ENCODE measurements around the gene ZNF24.
A peak's percentile ranks its signal among the peaks of the same experiment; 100 is the strongest.

ZNF24 gene

DNA sequence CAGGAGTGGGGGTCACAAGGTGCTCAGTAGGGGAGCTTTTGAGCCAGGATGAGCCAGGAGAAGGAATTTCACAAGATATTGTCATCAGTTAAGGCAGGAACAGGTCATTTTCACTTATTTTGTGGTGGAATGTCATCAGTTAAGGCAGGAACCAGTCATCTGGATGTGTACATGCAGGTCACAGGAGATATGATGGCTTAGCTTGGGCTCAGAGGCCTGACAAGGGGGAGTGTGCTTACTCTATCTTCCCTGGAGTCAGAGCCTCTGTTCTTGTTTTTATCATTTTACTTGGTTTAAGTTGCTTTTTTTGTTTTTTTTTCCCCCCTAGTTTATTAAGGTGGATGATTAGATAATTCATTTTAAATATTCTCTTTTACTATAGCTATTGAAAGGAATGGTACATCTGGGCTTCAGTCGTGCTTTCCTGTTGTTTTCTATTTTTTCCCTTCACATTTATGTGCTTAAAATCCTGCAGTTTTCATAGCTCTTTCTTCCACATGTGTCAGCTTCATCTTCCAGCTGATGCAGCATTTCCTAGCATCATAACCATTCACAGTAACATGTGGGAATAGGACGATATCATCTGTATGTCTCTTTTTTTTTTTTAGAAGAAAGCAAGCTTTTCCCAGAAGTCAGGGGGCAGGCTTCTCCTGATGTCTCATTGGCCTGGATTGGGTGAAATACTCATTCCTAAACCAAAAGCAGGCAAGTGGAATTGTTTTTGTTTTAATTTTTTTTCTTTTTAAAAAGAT lies 17.5 kb upstream of the ZNF24 start:
- no peak for DNase-seq (ENCODE audit: extremely low read depth in 1 of 2, low read depth in 1 of 2)

DNA sequence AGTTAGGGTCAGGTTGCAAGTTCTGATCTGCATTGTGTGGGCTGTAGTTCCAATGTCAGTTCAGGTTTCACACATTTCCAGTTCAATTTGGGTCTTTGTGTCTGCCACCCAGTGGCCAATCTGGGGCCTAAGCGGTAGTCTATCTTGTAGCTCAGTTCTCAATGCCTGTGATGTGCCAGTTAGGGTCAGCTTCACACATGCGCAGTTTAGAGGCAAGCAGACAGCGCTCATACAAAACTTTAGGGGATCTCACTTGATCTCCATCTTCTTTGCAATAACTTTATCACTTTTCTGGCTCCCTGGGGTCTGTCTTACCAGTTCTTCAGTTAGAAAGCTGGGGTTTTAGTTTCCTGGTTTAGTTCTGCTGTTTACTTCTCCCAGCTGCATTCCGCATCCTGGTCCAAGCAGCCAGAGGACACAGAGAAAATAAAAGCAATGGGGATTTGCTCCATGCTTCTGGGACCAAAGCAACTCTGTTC lies 11.0 kb upstream of the ZNF24 start:
- DNase-seq (ENCODE audit: extremely low read depth in 1 of 2, low read depth in 1 of 2): peak in 1 of 2 donors; percentile 23

DNA sequence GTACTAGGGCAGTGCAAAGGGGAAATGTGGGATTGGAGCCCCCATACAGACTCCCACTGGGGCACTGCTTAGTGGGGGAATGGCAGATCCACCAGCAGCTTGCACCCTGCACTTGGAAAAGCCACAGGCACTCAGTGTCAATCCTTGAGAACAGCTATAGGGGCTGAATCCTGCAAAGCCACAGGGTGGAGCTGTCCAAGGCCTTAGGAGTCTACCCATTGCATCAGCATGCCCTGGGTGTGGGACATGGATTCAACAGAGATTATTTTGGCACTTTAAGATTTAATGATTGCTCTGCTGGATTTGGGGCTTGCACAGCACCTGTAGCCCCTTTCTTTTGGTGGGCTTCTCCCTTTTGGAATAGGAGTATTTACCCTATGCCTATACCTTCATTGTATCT lies 8.6 kb upstream of the ZNF24 start:
- no peak for DNase-seq (ENCODE audit: extremely low read depth in 1 of 2, low read depth in 1 of 2)

DNA sequence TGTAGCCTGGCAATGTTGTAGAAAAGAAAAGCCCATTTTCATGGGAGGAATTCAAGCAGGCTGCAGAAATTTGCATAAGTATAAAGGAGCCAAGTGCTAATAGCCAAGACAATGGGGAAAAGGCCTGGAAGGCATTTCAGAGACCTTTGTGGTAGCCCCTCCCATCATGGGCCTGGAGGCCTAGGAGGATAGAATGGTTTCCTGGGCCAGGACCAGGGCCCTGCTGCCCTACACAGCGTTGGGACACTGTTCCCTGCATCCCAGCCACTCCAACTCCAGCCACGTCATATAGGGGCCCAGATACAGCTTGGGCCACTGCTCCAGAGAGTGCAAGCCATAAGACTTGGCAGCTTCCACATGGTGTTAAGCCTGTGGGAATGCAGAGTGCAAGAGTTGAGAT lies 8.1 kb upstream of the ZNF24 start:
- DNase-seq (ENCODE audit: extremely low read depth in 1 of 2, low read depth in 1 of 2): no peak

DNA sequence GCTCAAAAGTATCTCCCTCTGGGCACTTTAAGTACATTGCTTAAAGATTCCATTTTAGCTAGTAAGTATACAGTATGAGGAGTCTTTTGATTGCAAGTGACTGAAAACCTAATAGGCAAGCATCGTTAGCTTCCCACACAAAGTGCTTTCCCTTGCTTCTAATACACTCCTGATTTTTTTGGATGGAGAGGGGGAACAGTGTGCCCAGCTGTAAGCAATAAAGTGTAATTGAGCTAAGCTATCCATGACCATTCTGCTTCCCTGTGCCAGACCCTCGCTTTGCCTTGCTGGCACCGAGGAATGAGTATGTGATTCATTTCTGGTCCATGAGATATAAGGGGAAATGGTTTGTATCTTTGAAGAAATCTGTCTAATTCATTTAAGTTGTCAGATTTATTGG lies 3.8 kb upstream of the ZNF24 start:
- no peak for DNase-seq (ENCODE audit: extremely low read depth in 1 of 2, low read depth in 1 of 2)

DNA sequence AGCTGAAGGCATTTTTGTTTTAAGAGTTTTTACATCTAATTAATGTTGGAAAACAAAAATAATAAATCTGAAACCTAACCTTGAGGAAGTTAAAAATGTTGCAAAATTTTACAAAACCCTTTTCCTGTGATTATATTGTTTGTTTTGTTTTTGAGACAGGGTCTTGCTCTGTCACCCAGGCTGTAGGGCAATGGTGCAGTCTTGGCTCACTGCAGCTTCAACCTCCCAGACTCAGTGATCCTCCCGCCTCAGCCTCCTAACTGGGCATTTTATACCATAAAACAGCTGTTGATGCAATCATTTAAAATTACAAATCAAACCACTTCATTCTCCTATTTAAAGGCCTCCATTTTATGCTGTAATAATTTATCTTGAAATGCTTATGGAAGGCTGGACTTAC lies 1.7 kb upstream of the ZNF24 start:
- DNase-seq (ENCODE audit: extremely low read depth in 1 of 2, low read depth in 1 of 2): no peak

DNA sequence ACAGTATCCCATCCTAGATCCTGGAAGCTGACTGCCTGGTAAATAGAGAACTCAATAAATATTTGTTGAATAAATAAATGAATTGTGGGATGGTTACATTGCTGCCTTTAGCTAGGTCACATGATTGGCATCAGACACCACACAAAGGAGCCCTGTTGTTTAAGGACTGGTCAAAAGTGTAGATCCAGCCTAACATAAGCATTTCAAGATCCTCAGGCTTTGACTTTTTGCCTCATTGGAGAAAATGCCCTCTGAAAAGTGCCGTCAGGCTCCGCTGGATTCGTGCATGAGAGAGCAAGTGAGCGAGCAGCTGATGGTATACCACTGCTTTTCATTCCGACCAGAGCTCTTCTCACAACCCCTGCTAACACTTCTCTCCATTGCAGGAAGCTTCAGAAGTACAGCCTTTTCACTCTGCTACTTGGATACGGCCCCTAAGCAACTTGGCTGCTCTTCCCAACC lies 1.3 kb upstream of the ZNF24 start:
- DNase-seq (ENCODE audit: extremely low read depth in 1 of 2, low read depth in 1 of 2): no peak

DNA sequence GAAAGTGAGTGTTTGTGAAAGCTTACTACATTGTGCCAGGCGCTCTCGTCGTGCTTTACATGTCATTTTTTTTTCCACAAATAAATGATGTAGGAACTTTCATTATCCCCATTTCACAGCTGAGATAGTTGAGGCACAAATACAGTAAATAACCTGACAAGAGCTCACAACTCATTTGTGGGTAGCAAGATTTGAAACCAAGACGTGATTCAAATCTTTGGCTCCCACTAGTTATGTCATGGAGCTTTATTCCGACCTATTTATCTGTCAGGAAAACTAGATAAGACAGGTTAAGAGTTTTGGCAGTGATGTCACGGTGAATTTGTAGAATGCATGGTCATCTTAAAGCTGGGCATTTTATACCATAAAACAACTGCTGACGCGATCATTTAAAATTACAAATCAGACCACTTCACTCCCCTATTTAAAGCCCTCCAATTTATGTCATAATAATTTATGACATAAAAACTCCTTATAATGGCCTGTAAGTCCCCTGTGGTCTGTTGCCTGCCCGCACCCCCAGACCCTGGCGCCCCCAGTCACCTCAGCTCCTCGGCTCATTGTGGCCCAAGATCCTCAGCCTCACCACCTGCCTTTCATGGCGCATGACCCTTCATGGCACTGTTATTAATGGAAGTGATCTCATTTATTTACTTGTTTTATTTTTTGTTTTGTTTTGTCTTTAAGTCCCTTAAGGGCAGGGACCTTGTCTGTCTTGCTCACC lies 678 bp upstream of the ZNF24 start:
- no peak for DNase-seq (ENCODE audit: extremely low read depth in 1 of 2, low read depth in 1 of 2)

DNA sequence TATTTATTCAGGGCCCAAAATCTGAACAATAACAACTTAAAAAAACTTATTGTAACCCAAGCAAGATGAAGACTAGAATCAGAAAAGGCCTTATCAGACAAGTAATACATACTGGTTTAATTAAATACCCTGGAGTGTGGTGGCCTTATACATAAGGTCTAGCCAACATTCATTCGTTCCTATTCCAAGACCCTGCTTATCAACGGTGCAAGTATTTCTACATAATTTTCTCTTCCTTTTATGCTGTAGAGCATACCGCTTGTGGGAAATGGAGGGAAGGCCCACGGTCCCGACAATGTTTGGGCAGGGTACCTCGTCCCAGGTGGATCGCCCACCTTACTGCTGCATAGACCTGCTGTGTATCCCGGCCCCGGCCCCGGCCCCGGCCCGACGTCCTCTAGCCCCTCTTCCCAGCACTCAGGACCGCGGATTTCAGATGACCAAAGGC lies 708 bp downstream of the ZNF24 start:
- no peak for DNase-seq (ENCODE audit: extremely low read depth in 1 of 2, low read depth in 1 of 2)

DNA sequence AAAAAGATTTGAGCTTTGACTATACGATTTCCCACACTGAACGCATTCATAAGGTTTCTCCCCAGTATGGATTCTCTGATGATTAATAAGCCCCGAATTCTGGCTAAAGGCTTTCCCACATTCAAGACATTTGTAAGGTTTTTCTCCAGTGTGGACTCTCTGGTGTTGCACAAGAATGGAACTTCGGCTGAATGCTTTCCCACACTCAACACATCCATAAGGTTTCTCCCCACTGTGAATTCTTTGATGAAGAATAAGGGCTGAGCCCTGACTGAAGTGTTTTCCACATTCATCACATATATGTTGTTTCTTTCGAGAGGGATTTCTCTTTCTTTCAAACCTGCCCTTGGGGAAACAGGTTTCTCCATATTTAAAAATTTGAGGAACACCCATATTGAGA lies 6.9 kb downstream of the ZNF24 start:
- DNase-seq (ENCODE audit: extremely low read depth in 1 of 2, low read depth in 1 of 2): no peak

DNA sequence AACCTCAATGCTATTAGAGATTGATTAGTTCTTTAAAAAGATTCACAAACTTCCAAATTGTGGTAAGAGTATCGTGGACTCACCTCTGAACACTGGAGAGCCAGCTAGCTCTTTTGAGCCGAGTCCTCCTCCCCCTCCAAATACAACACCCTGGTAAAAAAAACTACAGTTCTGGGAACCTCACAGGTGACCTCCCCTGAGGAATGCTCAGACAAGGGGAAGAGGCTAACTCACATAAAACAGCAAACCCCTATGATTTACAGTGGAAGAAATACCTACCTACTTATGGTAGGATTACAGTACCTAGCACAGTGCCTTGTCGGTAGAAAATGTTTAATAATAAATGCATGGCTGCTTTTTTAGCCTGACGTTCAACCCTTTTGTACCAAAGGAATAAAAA lies 8.4 kb downstream of the ZNF24 start:
- DNase-seq (ENCODE audit: extremely low read depth in 1 of 2, low read depth in 1 of 2): no peak

DNA sequence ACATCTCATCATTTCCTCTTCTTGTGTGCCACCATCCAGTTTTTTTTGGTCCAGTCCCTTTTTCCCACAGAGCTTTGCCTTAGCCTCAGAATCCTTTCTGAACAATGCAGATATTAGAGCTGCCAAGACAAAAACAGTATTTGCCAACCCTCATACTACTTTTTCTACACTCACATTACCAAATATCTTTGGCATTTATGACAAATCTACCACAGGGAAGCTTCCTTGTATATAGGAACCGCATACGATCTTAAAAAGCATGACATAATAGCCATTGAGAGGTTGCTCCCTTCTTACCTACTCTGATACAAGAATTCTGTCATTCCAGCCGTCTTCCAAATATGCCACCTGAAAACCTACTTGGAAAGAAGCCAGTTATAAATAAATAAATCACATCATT lies 9.4 kb downstream of the ZNF24 start:
- DNase-seq (ENCODE audit: extremely low read depth in 1 of 2, low read depth in 1 of 2): no peak

DNA sequence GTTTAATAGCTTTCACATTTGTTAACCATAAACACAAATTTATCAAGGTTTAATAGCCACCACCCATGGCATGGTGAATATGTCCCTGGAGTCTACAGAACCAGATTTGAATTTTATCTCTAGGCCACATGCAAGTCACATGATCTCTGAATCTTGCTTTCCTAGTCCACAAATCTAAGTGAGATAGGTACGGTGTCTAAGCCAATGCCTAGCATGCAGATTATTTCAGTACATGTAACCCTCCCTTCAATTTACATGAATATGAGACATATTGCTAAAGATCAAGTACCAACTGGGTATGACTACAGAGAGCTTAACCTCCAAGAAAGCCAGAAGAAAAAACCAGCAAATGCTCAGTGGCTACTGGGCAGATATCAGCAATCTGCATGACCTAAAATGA lies 10.0 kb downstream of the ZNF24 start:
- no peak for DNase-seq (ENCODE audit: extremely low read depth in 1 of 2, low read depth in 1 of 2)

DNA sequence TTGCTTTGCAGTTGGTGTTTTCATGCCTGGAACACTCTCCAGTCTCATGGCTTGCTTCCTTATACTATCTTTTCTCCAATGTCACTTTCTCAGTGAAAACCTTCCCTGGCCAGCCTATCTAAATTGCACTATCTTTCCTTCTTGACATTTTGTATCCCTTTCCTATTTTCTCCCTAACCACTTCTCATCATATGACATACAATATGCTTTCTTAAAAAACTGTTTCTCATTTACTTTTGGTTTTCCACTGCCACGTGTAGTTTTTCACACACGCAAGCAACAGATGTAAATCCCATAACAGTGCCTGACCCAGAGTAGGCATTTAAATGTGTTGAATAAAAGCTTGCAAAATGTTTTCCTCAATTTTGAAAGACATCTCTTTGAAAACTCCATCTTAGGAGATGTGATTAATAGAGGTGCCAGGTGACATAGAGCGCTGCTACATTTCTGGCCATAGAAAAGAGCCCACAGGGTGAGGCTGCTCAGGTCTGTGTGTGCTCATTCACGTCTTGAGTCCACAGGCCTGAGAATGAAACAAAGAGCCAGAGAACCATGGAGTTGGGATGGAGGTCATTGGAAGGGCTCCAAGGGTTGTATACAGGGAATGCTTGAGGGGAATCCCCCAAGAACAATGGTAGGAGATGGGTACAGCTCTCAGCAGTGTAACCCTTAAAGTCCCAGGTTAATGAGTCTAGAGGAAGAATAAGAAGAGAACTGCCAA lies 12.7 kb downstream of the ZNF24 start:
- DNase-seq (ENCODE audit: extremely low read depth in 1 of 2, low read depth in 1 of 2): no peak

DNA sequence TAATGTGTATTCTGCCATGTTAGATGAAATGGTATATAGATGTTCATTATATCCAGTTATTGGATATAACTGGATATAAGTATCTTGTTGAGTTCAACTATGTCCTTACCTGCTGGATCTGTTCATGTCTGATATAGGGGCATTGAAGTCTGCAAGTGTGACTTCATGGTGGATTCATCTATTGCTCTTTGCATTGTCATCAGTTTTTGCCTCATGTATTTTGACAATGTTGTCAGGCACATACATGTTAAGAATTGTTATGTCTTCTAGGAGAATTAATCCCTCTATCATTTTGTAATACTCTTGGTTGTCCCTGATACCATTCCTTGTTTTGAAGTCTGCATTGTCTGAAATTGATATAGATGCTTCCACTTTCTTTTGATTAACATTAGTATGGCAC lies 15.4 kb downstream of the ZNF24 start:
- no peak for DNase-seq (ENCODE audit: extremely low read depth in 1 of 2, low read depth in 1 of 2)

DNA sequence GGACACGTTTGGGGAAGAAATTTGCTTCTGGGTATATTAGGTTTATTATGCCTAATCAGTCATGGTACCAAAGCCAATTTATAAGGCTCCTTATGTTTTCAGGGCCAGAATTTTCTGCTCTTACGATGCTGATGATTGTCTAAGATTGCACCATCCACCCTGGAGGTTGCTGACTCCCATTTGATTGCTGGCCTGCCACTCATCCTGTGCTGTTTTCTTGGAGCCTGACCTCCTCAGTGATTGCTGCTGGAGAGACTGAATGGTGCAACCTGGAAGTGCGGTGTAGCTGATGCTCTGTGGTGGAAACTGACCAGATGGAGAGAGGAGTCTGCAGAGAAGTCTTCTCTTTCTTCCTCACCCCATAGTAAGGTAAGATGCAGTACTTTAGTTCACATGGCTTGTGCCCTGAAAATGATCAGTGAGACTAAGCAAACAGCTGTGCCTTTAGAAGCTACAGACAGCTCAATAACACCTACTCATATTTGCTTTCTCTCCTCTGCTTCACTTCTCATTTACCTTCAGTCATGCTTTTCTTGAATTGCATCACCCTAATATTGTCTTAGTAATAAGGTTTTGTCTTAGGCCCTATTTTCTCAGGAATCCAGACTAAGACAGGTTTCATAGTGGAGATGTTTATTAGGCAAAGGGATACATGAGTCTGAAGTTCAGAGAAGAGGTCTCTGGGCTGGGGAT lies 17.4 kb downstream of the ZNF24 start:
- DNase-seq (ENCODE audit: extremely low read depth in 1 of 2, low read depth in 1 of 2): no peak

DNA sequence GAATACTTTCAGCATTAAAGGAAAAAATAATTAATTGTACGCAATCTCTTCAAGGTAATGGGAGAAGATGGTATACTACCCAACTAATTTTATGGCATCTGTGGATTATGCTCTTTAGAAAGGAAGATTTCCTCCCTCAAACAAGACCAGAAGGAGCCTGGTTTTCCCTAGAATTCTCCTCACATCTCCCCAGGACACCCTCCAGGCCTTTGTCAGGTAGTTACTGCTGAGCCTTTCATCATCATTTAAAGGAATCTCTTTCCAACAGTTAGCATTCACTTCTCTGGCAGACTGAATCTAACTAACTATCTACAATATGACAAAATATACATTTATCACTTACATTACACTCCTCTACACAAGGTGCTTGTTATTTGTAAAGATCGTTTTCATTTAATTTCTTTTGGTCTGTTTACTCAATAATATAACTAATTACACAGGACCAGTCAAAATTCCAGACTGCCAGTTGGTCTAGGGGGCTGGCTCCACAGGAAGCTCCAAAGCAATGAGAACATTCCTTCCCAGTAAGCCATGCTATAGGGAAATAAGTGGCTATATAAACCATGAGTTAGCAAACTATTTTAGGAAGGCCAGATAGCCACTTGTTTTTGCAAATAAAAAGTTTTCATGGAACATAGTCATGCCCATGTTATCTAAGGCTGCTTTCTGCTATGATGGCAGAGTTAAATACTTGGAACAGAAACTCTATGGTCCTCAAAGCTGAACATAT lies 19.1 kb downstream of the ZNF24 start:
- no peak for DNase-seq (ENCODE audit: extremely low read depth in 1 of 2, low read depth in 1 of 2)

DNA sequence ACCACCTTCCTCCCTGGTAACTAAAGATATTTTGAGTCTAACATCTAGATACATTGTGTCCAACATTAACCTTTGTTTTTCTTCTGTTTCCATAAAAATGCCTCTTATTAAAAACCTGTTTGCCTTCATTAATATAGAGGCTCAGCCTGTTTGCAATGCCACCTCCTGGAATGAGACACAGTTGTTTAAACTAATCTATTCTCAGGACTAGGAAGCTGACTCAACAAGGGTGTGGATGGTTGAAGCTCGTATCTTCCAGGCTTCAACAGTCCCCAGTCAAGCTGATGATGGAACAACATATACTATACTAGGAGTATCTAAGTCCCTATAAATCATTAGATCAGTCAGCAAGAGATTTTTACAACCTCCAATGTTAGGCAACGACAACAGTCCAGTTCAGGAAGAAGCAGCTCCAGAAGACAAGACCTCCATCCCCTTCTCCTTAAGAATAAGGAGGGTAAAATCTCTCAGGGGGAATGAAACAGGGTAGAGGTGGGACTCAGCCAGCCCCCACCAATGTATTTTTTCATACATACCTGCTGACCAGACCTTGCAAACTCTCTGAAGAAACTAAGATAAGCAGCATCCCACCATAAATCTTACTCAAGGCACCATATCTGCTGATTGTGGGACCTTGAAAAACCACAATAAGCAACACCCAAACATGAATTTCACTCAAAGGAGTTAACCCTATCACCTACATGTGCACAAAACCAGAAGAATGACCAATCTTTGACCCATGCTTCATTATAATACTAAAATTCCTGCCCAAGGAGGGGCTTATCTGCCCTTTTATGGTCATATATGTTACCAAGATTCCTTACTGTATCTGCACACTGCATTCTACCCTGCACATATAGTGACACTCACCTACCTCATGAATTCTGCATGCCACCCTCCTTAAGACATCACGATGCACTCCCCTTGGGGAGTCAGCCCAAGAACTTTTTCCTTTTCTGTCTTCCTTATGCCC lies 21.4 kb downstream of the ZNF24 start:
- DNase-seq (ENCODE audit: extremely low read depth in 1 of 2, low read depth in 1 of 2): no peak

DNA sequence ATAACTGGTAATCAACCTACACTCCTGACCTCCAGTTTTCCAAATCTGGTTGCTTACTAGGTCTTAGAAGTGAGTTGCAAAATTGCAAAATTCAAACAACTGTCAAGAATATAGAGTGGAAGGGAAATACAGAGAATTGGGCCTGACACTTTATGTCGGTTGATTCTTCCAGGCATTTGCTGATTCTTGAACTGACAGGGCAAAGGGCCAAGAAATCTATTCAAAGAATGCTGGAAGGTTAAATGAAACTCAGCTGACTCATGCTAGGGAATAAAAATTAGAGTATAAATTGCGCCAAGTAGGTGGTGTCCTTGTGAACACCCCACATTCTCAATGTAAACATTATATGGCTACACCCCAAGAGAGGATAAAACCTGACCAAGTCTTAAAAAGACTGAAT lies 32.7 kb downstream of the ZNF24 start:
- no peak for DNase-seq (ENCODE audit: extremely low read depth in 1 of 2, low read depth in 1 of 2)

Measured in stimulated activated CD8-positive, alpha-beta memory T cell treated with anti-CD3 and anti-CD28 coated beads, Interleukin-7, amount 100 ng/mL, for 48 hours (primary cell).